Measurements from ENCODE around the gene RBCK1. TPM values are rescaled to one million over a fixed set of nuclear protein-coding genes. Genes with fewer than 3 reads are reported as not detected.

RBCK1 gene
- total and polyA plus RNA-seq, 9 of the 15 experiments (the other 6 are each of a cell fraction or from before 2014, with no cell fraction given) = 5.9 to 59.3 (median 26.5) TPM

- TF ChIP-seq, protein P1, sequence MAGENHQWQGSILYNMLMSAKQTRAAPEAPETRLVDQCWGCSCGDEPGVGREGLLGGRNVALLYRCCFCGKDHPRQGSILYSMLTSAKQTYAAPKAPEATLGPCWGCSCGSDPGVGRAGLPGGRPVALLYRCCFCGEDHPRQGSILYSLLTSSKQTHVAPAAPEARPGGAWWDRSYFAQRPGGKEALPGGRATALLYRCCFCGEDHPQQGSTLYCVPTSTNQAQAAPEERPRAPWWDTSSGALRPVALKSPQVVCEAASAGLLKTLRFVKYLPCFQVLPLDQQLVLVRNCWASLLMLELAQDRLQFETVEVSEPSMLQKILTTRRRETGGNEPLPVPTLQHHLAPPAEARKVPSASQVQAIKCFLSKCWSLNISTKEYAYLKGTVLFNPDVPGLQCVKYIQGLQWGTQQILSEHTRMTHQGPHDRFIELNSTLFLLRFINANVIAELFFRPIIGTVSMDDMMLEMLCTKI (IDR thresholded peaks at IDR 0.05; ENCODE audit: partially characterized antibody) = no peak
- TF ChIP-seq, protein P2, sequence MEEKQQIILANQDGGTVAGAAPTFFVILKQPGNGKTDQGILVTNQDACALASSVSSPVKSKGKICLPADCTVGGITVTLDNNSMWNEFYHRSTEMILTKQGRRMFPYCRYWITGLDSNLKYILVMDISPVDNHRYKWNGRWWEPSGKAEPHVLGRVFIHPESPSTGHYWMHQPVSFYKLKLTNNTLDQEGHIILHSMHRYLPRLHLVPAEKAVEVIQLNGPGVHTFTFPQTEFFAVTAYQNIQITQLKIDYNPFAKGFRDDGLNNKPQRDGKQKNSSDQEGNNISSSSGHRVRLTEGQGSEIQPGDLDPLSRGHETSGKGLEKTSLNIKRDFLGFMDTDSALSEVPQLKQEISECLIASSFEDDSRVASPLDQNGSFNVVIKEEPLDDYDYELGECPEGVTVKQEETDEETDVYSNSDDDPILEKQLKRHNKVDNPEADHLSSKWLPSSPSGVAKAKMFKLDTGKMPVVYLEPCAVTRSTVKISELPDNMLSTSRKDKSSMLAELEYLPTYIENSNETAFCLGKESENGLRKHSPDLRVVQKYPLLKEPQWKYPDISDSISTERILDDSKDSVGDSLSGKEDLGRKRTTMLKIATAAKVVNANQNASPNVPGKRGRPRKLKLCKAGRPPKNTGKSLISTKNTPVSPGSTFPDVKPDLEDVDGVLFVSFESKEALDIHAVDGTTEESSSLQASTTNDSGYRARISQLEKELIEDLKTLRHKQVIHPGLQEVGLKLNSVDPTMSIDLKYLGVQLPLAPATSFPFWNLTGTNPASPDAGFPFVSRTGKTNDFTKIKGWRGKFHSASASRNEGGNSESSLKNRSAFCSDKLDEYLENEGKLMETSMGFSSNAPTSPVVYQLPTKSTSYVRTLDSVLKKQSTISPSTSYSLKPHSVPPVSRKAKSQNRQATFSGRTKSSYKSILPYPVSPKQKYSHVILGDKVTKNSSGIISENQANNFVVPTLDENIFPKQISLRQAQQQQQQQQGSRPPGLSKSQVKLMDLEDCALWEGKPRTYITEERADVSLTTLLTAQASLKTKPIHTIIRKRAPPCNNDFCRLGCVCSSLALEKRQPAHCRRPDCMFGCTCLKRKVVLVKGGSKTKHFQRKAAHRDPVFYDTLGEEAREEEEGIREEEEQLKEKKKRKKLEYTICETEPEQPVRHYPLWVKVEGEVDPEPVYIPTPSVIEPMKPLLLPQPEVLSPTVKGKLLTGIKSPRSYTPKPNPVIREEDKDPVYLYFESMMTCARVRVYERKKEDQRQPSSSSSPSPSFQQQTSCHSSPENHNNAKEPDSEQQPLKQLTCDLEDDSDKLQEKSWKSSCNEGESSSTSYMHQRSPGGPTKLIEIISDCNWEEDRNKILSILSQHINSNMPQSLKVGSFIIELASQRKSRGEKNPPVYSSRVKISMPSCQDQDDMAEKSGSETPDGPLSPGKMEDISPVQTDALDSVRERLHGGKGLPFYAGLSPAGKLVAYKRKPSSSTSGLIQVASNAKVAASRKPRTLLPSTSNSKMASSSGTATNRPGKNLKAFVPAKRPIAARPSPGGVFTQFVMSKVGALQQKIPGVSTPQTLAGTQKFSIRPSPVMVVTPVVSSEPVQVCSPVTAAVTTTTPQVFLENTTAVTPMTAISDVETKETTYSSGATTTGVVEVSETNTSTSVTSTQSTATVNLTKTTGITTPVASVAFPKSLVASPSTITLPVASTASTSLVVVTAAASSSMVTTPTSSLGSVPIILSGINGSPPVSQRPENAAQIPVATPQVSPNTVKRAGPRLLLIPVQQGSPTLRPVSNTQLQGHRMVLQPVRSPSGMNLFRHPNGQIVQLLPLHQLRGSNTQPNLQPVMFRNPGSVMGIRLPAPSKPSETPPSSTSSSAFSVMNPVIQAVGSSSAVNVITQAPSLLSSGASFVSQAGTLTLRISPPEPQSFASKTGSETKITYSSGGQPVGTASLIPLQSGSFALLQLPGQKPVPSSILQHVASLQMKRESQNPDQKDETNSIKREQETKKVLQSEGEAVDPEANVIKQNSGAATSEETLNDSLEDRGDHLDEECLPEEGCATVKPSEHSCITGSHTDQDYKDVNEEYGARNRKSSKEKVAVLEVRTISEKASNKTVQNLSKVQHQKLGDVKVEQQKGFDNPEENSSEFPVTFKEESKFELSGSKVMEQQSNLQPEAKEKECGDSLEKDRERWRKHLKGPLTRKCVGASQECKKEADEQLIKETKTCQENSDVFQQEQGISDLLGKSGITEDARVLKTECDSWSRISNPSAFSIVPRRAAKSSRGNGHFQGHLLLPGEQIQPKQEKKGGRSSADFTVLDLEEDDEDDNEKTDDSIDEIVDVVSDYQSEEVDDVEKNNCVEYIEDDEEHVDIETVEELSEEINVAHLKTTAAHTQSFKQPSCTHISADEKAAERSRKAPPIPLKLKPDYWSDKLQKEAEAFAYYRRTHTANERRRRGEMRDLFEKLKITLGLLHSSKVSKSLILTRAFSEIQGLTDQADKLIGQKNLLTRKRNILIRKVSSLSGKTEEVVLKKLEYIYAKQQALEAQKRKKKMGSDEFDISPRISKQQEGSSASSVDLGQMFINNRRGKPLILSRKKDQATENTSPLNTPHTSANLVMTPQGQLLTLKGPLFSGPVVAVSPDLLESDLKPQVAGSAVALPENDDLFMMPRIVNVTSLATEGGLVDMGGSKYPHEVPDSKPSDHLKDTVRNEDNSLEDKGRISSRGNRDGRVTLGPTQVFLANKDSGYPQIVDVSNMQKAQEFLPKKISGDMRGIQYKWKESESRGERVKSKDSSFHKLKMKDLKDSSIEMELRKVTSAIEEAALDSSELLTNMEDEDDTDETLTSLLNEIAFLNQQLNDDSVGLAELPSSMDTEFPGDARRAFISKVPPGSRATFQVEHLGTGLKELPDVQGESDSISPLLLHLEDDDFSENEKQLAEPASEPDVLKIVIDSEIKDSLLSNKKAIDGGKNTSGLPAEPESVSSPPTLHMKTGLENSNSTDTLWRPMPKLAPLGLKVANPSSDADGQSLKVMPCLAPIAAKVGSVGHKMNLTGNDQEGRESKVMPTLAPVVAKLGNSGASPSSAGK (IDR thresholded peaks at IDR 0.05) = peak; percentile 30; the same call in 1 of the 2 replicates
- TF ChIP-seq NFXL1 (CRISPR knock-in tag; IDR thresholded peaks at IDR 0.05) (no peak), HDAC2 (IDR thresholded peaks at IDR 0.05) (no peak), NFE2L1 (tag; IDR thresholded peaks at IDR 0.05; ENCODE audit: borderline replicate concordance, low read depth) (no peak), TBL1XR1 (IDR thresholded peaks at IDR 0.05; ENCODE audit: low read length in 2 of 2) (no peak), ZNF766 (CRISPR knock-in tag; conservative IDR thresholded peaks at IDR 0.05) (peak; percentile 37; the same call in 1 of the 2 replicates), PYGO2 (tag; IDR thresholded peaks at IDR 0.05) (no peak), SRSF3 (IDR thresholded peaks at IDR 0.05; ENCODE audit: insufficient read depth, low read length) (no peak), NFRKB (IDR thresholded peaks at IDR 0.05; ENCODE audit: low read depth) (peak; percentile 87), IFI16 (CRISPR knock-in tag; IDR thresholded peaks at IDR 0.05) (no peak), RAD21 (CRISPR knock-in tag; conservative IDR thresholded peaks at IDR 0.05 in 1 of 2, IDR thresholded peaks at IDR 0.05 in 1 of 2) (no peak)
- TF ChIP-seq, protein P3, sequence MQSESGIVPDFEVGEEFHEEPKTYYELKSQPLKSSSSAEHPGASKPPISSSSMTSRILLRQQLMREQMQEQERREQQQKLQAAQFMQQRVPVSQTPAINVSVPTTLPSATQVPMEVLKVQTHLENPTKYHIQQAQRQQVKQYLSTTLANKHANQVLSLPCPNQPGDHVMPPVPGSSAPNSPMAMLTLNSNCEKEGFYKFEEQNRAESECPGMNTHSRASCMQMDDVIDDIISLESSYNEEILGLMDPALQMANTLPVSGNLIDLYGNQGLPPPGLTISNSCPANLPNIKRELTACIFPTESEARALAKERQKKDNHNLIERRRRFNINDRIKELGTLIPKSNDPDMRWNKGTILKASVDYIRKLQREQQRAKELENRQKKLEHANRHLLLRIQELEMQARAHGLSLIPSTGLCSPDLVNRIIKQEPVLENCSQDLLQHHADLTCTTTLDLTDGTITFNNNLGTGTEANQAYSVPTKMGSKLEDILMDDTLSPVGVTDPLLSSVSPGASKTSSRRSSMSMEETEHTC (IDR thresholded peaks at IDR 0.05) = no peak
These were observed 36.9 kb upstream of the RBCK1 start (continued) for GRCh38 chr20:370977-371754.
